HEK293T (cell line): Measurements from ENCODE around the gene DLX2.
"Not testable (repeated sequence)": the region's sequence is repeated elsewhere in the genome, so short reads cannot be mapped to it uniquely, and the experiment has no call there.

ENCODE experiments used
- CTCF ChIA-PET: fragments of 350-600 bp; formaldehyde crosslinking; extraction: SDS; loops from one replicate; lab custom pipeline; 2021; ENCODE audit warnings: antibody characterized with exemption, inconsistent platforms; lab: Yijun Ruan, JAX
- POLR2A ChIA-PET: fragments of 350-600 bp; formaldehyde crosslinking; extraction: SDS; loops from one replicate; lab custom pipeline; 2020; ENCODE audit warnings: antibody characterized with exemption, inconsistent platforms; lab: Yijun Ruan, JAX
- DNase-seq: peaks from one replicate; pipeline ENCODE4 v3.0.0; 2012; ENCODE audit warnings: mixed read lengths; ENCODE audit errors: extremely low spot score
- ARNT ChIP-seq: fragments of 450-650 bp; IDR thresholded peaks from 2 replicates; pipeline ENCODE4 v1.6.1; 2017; ENCODE audit warnings: mild to moderate bottlenecking
- BHLHE40 ChIP-seq: fragments of 450-650 bp; IDR thresholded peaks from 2 replicates; pipeline ENCODE4 v1.6.1; 2016; ENCODE audit warnings: mild to moderate bottlenecking, moderate library complexity, borderline replicate concordance
- CTBP1 ChIP-seq: fragments of 450-650 bp; IDR thresholded peaks from 2 replicates; pipeline ENCODE4 v1.6.1; 2016; ENCODE audit warnings: borderline replicate concordance
- ELF4 ChIP-seq: fragments of 450-650 bp; IDR thresholded peaks from 2 replicates; pipeline ENCODE4 v1.6.1; 2017; ENCODE audit warnings: antibody characterized with exemption
- FOXA1 ChIP-seq: fragments of 450-650 bp; IDR thresholded peaks from 2 replicates; pipeline ENCODE4 v1.6.1; 2016; ENCODE audit warnings: mild to moderate bottlenecking
- FOXK2 ChIP-seq: fragments of 450-650 bp; IDR thresholded peaks from 2 replicates; pipeline ENCODE4 v1.6.1; 2016; ENCODE audit warnings: mild to moderate bottlenecking
- FOXM1 ChIP-seq: fragments of 450-650 bp; IDR thresholded peaks from 2 replicates; pipeline ENCODE4 v1.6.1; 2017; ENCODE audit warnings: mild to moderate bottlenecking, borderline replicate concordance
- HDGF ChIP-seq: fragments of 450-650 bp; IDR thresholded peaks from 2 replicates; pipeline ENCODE4 v1.6.1; 2017; ENCODE audit warnings: antibody characterized with exemption, borderline replicate concordance
- L3MBTL2 ChIP-seq: fragments of 450-650 bp; conservative IDR thresholded peaks from 2 replicates; pipeline ENCODE4 v1.6.1; 2016; ENCODE audit warnings: mild to moderate bottlenecking
- LEF1 ChIP-seq: fragments of 450-650 bp; IDR thresholded peaks from 2 replicates; pipeline ENCODE4 v1.6.1; 2017; ENCODE audit warnings: mild to moderate bottlenecking, borderline replicate concordance
- NFRKB ChIP-seq: fragments of 450-650 bp; IDR thresholded peaks from 2 replicates; pipeline ENCODE4 v1.6.1; 2016; ENCODE audit warnings: mild to moderate bottlenecking, moderate library complexity
- SP1 ChIP-seq: fragments of 450-650 bp; IDR thresholded peaks from 2 replicates; pipeline ENCODE4 v1.6.1; 2017
- SUZ12 ChIP-seq: fragments of 450-650 bp; IDR thresholded peaks from 2 replicates; pipeline ENCODE4 v1.6.1; 2016; ENCODE audit warnings: mild to moderate bottlenecking
- TARDBP ChIP-seq: fragments of 450-650 bp; IDR thresholded peaks from 2 replicates; pipeline ENCODE4 v1.6.1; 2016
- ZNF384 ChIP-seq: fragments of 450-650 bp; IDR thresholded peaks from 2 replicates; pipeline ENCODE4 v1.6.1; 2016
- TF ChIP-seq, protein P1 (sequence below): fragments of 450-650 bp; IDR thresholded peaks from 2 replicates; pipeline ENCODE4 v1.6.1; 2016

The DLX2 gene

DNA sequence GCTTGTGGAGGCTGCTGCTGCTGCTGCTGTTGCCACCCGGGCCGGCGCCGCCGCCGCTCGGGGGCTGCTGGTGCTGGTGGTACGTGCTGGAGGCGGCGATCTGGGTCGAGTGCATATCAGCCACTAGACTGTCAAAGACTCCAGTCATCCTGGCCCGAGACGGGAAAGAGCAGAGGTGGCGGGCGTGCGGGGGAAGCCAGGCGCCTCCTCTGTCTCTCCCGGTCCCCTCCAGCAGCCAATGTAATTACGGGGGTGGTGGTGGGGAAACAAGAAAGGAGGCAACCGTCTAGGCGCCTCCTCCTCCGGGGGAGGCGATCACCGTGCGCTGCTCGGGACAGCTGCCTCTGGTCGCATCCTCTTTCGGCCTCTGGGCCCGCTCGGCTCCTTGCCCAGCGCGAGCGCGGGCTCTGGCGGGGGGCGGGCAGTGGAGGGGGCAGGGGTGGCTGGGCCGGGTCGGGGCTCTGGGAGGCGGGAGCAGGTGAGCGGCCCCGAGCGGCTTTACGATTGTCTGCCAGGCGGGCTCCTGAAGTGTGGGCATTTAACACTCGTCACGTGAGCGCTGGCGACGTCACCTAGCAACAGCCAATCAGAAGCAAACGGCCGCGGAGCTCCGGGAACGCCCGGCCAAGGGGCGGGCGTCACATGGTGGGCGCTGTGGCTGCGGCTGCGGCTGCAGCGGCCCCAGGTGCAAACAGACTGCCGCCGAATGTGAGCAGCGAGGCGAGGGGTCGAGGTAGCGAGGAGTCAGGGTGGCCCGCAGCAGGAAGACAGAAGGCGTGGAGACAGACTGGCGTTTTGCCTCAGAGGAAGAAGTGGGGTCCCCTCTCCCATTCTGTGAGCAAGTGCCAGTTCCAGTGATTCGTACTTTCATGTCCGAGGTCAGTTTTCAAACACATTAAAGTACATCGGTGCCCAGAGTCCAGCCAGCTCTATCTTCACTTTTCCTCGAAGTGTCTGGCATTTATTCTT, at the start of gene DLX2:
DLX2 (minus strand) TSS at position 510 of the 969 bp plus-strand sequence; CDS start at position 148, 362 bp downstream.
- ChIA-PET CTCF (interaction anchor here (0.6 to 3.0 kb wide), 7 partner anchors 13 to 561 kb away, joined by 3 to 17 read pairs (median 5); no protein-coding TSS in a partner anchor), POLR2A (interaction anchor here (0.5 to 3.2 kb wide), 33 partner anchors 9 to 1173 kb away, joined by 3 to 49 read pairs (median 3); partner anchors contain the start of genes DLX1, GORASP2, HAT1 and METAP1D)
- peak; percentile 88 for DNase-seq
- TF ChIP-seq L3MBTL2 (peak; percentile 84), FOXA1 (no peak)

GRCh38 chr2:172147944-172148650, 45.4 kb upstream of the DLX2 start:
- POLR2A ChIA-PET, result no interaction called here
- CTCF ChIA-PET, result no interaction called here
- TF ChIP-seq FOXA1 (no peak), LEF1 (no peak), HDGF (no peak), ZNF384 (no peak)
- no peak for DNase-seq

DNA sequence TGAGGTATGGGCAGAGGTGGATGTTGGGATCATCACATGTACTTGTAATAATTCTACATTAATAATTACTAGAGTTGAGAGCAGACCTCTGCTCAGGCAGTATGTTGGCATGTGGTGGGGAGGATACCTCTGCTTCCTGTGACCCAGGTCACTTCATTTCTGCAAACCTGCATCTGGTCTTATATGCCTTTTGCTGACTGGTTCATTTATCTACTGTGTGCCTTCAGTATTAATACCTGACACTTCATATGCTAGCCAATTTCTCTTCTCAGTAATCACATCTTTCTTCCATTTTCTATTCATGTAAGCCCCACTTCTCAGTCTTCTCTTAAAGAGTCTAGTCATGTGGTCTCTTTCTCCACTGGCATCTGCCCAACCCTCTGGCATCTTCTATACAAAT, 41.1 kb upstream of the DLX2 start:
- TF ChIP-seq ZNF384, result no peak
- no peak for TF ChIP-seq NFRKB
- no peak for TF ChIP-seq BHLHE40
- no peak for TF ChIP-seq ARNT
- TF ChIP-seq, protein P1, sequence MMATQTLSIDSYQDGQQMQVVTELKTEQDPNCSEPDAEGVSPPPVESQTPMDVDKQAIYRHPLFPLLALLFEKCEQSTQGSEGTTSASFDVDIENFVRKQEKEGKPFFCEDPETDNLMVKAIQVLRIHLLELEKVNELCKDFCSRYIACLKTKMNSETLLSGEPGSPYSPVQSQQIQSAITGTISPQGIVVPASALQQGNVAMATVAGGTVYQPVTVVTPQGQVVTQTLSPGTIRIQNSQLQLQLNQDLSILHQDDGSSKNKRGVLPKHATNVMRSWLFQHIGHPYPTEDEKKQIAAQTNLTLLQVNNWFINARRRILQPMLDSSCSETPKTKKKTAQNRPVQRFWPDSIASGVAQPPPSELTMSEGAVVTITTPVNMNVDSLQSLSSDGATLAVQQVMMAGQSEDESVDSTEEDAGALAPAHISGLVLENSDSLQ, result no peak
- TF ChIP-seq FOXM1, result no peak
- TF ChIP-seq FOXK2, result no peak
- no peak for TF ChIP-seq SP1
- TF ChIP-seq SUZ12, result no peak
- TF ChIP-seq CTBP1, result no peak
- TF ChIP-seq L3MBTL2, result no peak
- TF ChIP-seq FOXA1, result no peak
- TF ChIP-seq TARDBP, result no peak
- no peak for TF ChIP-seq HDGF
- no peak for TF ChIP-seq LEF1
- no peak for TF ChIP-seq ELF4
- CTCF ChIA-PET, result no interaction called here
- POLR2A ChIA-PET, result no interaction called here
- no peak for DNase-seq

GRCh38 chr2:172138727-172139126, 36.0 kb upstream of the DLX2 start:
- DNase-seq, POLR2A ChIA-PET, CTCF ChIA-PET: not testable (repeated sequence)

DNA sequence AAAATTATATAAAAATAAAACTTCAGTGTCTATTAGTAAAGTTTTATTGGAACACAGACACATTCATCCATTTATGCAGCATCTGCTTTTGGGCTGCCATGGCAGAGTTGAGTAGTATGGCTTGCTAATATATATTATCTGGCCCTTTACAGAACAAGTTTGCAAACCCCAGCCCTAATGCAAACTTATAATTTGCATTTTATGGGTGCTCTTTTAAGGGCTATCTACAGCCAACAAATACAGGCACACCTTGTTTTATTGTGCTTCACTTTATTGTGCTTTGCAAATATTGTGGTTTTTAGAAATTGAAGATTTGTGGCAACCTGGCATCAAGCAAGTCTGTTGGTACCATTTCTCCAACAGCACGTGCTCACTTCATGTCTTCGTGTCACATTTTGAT, 35.2 kb upstream of the DLX2 start:
- CTCF ChIA-PET, result no interaction called here
- POLR2A ChIA-PET, result no interaction called here
- no peak for DNase-seq
- no peak for TF ChIP-seq SUZ12
- TF ChIP-seq CTBP1, result no peak
- TF ChIP-seq, protein P1, result no peak
- no peak for TF ChIP-seq ZNF384
- no peak for TF ChIP-seq SP1
- no peak for TF ChIP-seq LEF1
- TF ChIP-seq FOXM1, result no peak
- TF ChIP-seq FOXK2, result no peak
- no peak for TF ChIP-seq ARNT
- no peak for TF ChIP-seq L3MBTL2
- TF ChIP-seq NFRKB, result no peak
- TF ChIP-seq FOXA1, result no peak
- TF ChIP-seq TARDBP, result no peak
- TF ChIP-seq BHLHE40, result no peak
- no peak for TF ChIP-seq HDGF

- POLR2A ChIA-PET, result no interaction called here
- DNase-seq, result no peak
- TF ChIP-seq TARDBP (no peak), ELF4 (no peak), NFRKB (no peak), BHLHE40 (no peak), L3MBTL2 (no peak), FOXM1 (no peak), CTBP1 (no peak), ARNT (no peak), HDGF (no peak), FOXA1 (no peak), SUZ12 (no peak), ZNF384 (no peak), SP1 (no peak), FOXK2 (no peak), LEF1 (no peak)
- TF ChIP-seq, protein P1, result no peak
- CTCF ChIA-PET, result no interaction called here
Measured at GRCh38 chr2:172137109-172137508, 34.4 kb upstream of the DLX2 start.
